NCI-H510A (cell line): ENCODE results near the gene PGC.

Experiments
- DNase-seq: peaks from one replicate; lab custom pipeline; 2025; lab: John Stamatoyannopoulos, UW

Gene PGC

GRCh38 chr6:41730531-41731436, 16.4 kb downstream of the PGC start:
- no peak for DNase-seq

- no peak for DNase-seq
These were observed 17.6 kb downstream of the PGC start for GRCh38 chr6:41729624-41730023.

- DNase-seq, result no peak
These were observed 18.2 kb downstream of the PGC start for GRCh38 chr6:41728954-41729353.

- peak; percentile 94 for DNase-seq
These were observed 18.9 kb downstream of the PGC start for GRCh38 chr6:41728073-41728936.

- no peak for DNase-seq
These were observed 19.5 kb downstream of the PGC start for GRCh38 chr6:41727705-41728072.

GRCh38 chr6:41726876-41727275, 20.3 kb downstream of the PGC start:
- DNase-seq, result no peak

GRCh38 chr6:41724586-41725501, 22.4 kb downstream of the PGC start:
- no peak for DNase-seq

GRCh38 chr6:41724228-41724580, 23.0 kb downstream of the PGC start:
- DNase-seq, result no peak

- DNase-seq, result peak; percentile 42
These were observed 23.5 kb downstream of the PGC start for GRCh38 chr6:41723530-41724227.

- no peak for DNase-seq
These were observed 24.1 kb downstream of the PGC start for GRCh38 chr6:41722969-41723529.

- no peak for DNase-seq
These were observed 25.8 kb downstream of the PGC start for GRCh38 chr6:41721414-41721813.

GRCh38 chr6:41720783-41721182, 26.4 kb downstream of the PGC start:
- no peak for DNase-seq

- DNase-seq, result no peak
These were observed 27.0 kb downstream of the PGC start for GRCh38 chr6:41720262-41720620.

GRCh38 chr6:41719436-41720261, 27.5 kb downstream of the PGC start:
- no peak for DNase-seq

- DNase-seq, result no peak
These were observed 28.4 kb downstream of the PGC start for GRCh38 chr6:41718828-41719227.

GRCh38 chr6:41717392-41717736, 29.8 kb downstream of the PGC start:
- DNase-seq, result no peak

GRCh38 chr6:41716516-41717391, 30.4 kb downstream of the PGC start:
- DNase-seq, result peak; percentile 52

GRCh38 chr6:41715795-41716515, 31.2 kb downstream of the PGC start:
- DNase-seq, result no peak
